Gastrocnemius medialis (tissue), 4 donors: ENCODE measurements around the gene NUDT2.

Source experiments
- POLR2A ChIP-seq, 2 donors: fragments of 450-650 bp; IDR thresholded peaks; one replicate each; pipeline ENCODE4 v1.6.1; 2017; ENCODE audit warnings: antibody characterized with exemption in 2 of 2, mild to moderate bottlenecking in 2 of 2, moderate library complexity in 2 of 2
- TF ChIP-seq, protein P1 (sequence below), 5 experiments: fragments of 450-650 bp in 3 of 5; fragments of 200-600 bp in 2 of 5; sonication (generic) in 2 of 5; IDR thresholded peaks in 4 of 5; conservative IDR thresholded peaks in 1 of 5; 1 replicate in 4 of 5; 2 replicates in 1 of 5; pipeline ENCODE4 v1.5.1; 2016 to 2019; ENCODE audit warnings: antibody characterized with exemption in 5 of 5, mild to moderate bottlenecking in 3 of 5, moderate library complexity in 3 of 5

GRCh38 chr9:34289159-34289558 lies 40.2 kb upstream of the NUDT2 start:
- TF ChIP-seq, protein P1, sequence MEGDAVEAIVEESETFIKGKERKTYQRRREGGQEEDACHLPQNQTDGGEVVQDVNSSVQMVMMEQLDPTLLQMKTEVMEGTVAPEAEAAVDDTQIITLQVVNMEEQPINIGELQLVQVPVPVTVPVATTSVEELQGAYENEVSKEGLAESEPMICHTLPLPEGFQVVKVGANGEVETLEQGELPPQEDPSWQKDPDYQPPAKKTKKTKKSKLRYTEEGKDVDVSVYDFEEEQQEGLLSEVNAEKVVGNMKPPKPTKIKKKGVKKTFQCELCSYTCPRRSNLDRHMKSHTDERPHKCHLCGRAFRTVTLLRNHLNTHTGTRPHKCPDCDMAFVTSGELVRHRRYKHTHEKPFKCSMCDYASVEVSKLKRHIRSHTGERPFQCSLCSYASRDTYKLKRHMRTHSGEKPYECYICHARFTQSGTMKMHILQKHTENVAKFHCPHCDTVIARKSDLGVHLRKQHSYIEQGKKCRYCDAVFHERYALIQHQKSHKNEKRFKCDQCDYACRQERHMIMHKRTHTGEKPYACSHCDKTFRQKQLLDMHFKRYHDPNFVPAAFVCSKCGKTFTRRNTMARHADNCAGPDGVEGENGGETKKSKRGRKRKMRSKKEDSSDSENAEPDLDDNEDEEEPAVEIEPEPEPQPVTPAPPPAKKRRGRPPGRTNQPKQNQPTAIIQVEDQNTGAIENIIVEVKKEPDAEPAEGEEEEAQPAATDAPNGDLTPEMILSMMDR (IDR thresholded peaks at IDR 0.05 in 4 of 5, conservative IDR thresholded peaks at IDR 0.05 in 1 of 5) = no peak
- no peak for TF ChIP-seq POLR2A (IDR thresholded peaks at IDR 0.05)
